ENCODE results near the gene FBRSL1.

GRCh38 chr12:132489602-132490266, at the start of gene FBRSL1:
- no peak for TF ChIP-seq POLR2A (IDR thresholded peaks at IDR 0.05)
- TF ChIP-seq CTCF (IDR thresholded peaks at IDR 0.05): no peak
- no peak for TF ChIP-seq EP300 (IDR thresholded peaks at IDR 0.05)

Measured in ovary (tissue), 3 donors.